Measurements from ENCODE around the gene CTNNAL1.
"Not testable (repeated sequence)": the region's sequence is repeated elsewhere in the genome, so short reads cannot be mapped to it uniquely, and the experiment has no call there.

CTNNAL1 gene

GRCh38 chr9:108972186-108972585, 41.1 kb downstream of the CTNNAL1 start:
- Histone ChIP-seq H3K4me1 (ENCODE audit: control insufficient read depth in 5 of 5, insufficient read depth in 5 of 5, low read length in 5 of 5) (peaks cover 0 to 30% (median 25%) of the 10 kb centered on the region in 5 donors), H3K4me3 (ENCODE audit: low read depth in 1 of 5, low read length in 5 of 5) (no peak overlapping the region), H3K36me3 (ENCODE audit: control insufficient read depth in 5 of 5, insufficient read depth in 5 of 5, low read length in 5 of 5) (peaks cover 0 to 4% (median 2%) of the 10 kb centered on the region in 5 donors), H3K27ac (ENCODE audit: low read depth, low read length) (peak overlapping the region; percentile 56), H3K27me3 (ENCODE audit: control insufficient read depth in 5 of 5, insufficient read depth in 4 of 5, low read length in 5 of 5) (no peaks in the 10 kb centered on the region), H3K9ac (ENCODE audit: low read length in 5 of 5) (no peak overlapping the region), H3K9me3 (ENCODE audit: control insufficient read depth in 5 of 5, low read length in 5 of 5) (no peaks in the 10 kb centered on the region)

- not testable (repeated sequence) for H3K4me3 ChIP-seq (ENCODE audit: low read depth in 1 of 5, low read length in 5 of 5); H3K36me3 ChIP-seq (ENCODE audit: control insufficient read depth in 5 of 5, insufficient read depth in 5 of 5, low read length in 5 of 5); H3K9me3 ChIP-seq (ENCODE audit: control insufficient read depth in 5 of 5, low read length in 5 of 5); H3K27me3 ChIP-seq (ENCODE audit: control insufficient read depth in 5 of 5, insufficient read depth in 4 of 5, low read length in 5 of 5); H3K27ac ChIP-seq (ENCODE audit: low read depth, low read length); H3K9ac ChIP-seq (ENCODE audit: low read length in 5 of 5)
- peaks cover 0 to 30% (median 25%) of the 10 kb centered on the region in 5 donors for H3K4me1 ChIP-seq (ENCODE audit: control insufficient read depth in 5 of 5, insufficient read depth in 5 of 5, low read length in 5 of 5)
These were observed 41.9 kb downstream of the CTNNAL1 start for GRCh38 chr9:108971392-108971791.

- Histone ChIP-seq H3K9ac (ENCODE audit: low read length in 5 of 5) (no peak overlapping the region), H3K36me3 (ENCODE audit: control insufficient read depth in 5 of 5, insufficient read depth in 5 of 5, low read length in 5 of 5) (peaks cover 0 to 13% (median 2%) of the 10 kb centered on the region in 5 donors), H3K4me3 (ENCODE audit: low read depth in 1 of 5, low read length in 5 of 5) (no peak overlapping the region), H3K27ac (ENCODE audit: low read depth, low read length) (no peak overlapping the region), H3K27me3 (ENCODE audit: control insufficient read depth in 5 of 5, insufficient read depth in 4 of 5, low read length in 5 of 5) (no peaks in the 10 kb centered on the region), H3K4me1 (ENCODE audit: control insufficient read depth in 5 of 5, insufficient read depth in 5 of 5, low read length in 5 of 5) (peaks cover 0 to 13% (median 10%) of the 10 kb centered on the region in 5 donors), H3K9me3 (ENCODE audit: control insufficient read depth in 5 of 5, low read length in 5 of 5) (no peaks in the 10 kb centered on the region)
These were observed 45.4 kb downstream of the CTNNAL1 start for GRCh38 chr9:108967916-108968315.

- no peak overlapping the region for H3K9ac ChIP-seq (ENCODE audit: low read length in 5 of 5)
- H3K9me3 ChIP-seq (ENCODE audit: control insufficient read depth in 5 of 5, low read length in 5 of 5): no peaks in the 10 kb centered on the region
- no peak overlapping the region for H3K4me3 ChIP-seq (ENCODE audit: low read depth in 1 of 5, low read length in 5 of 5)
- no peaks in the 10 kb centered on the region for H3K27me3 ChIP-seq (ENCODE audit: control insufficient read depth in 5 of 5, insufficient read depth in 4 of 5, low read length in 5 of 5)
- H3K27ac ChIP-seq (ENCODE audit: low read depth, low read length): no peak overlapping the region
- peaks cover 4 to 27% (median 12%) of the 10 kb centered on the region in 5 donors for H3K36me3 ChIP-seq (ENCODE audit: control insufficient read depth in 5 of 5, insufficient read depth in 5 of 5, low read length in 5 of 5)
- H3K4me1 ChIP-seq (ENCODE audit: control insufficient read depth in 5 of 5, insufficient read depth in 5 of 5, low read length in 5 of 5): no peaks in the 10 kb centered on the region
These were observed 49.7 kb downstream of the CTNNAL1 start for GRCh38 chr9:108963459-108964143.

- Histone ChIP-seq H3K36me3 (ENCODE audit: control insufficient read depth in 5 of 5, insufficient read depth in 5 of 5, low read length in 5 of 5) (peaks cover 4 to 23% (median 11%) of the 10 kb centered on the region in 5 donors), H3K9me3 (ENCODE audit: control insufficient read depth in 5 of 5, low read length in 5 of 5) (no peaks in the 10 kb centered on the region), H3K9ac (ENCODE audit: low read length in 5 of 5) (no peak overlapping the region), H3K4me1 (ENCODE audit: control insufficient read depth in 5 of 5, insufficient read depth in 5 of 5, low read length in 5 of 5) (no peaks in the 10 kb centered on the region), H3K27ac (ENCODE audit: low read depth, low read length) (no peak overlapping the region), H3K4me3 (ENCODE audit: low read depth in 1 of 5, low read length in 5 of 5) (no peak overlapping the region), H3K27me3 (ENCODE audit: control insufficient read depth in 5 of 5, insufficient read depth in 4 of 5, low read length in 5 of 5) (no peaks in the 10 kb centered on the region)
These were observed 52.1 kb downstream of the CTNNAL1 start for GRCh38 chr9:108961151-108961550.

GRCh38 chr9:108960331-108960730, 53.0 kb downstream of the CTNNAL1 start:
- Histone ChIP-seq H3K27me3 (ENCODE audit: control insufficient read depth in 5 of 5, insufficient read depth in 4 of 5, low read length in 5 of 5) (no peaks in the 10 kb centered on the region), H3K9me3 (ENCODE audit: control insufficient read depth in 5 of 5, low read length in 5 of 5) (no peaks in the 10 kb centered on the region), H3K27ac (ENCODE audit: low read depth, low read length) (no peak overlapping the region), H3K4me3 (ENCODE audit: low read depth in 1 of 5, low read length in 5 of 5) (no peak overlapping the region), H3K36me3 (ENCODE audit: control insufficient read depth in 5 of 5, insufficient read depth in 5 of 5, low read length in 5 of 5) (peaks cover 4 to 15% (median 11%) of the 10 kb centered on the region in 5 donors), H3K9ac (ENCODE audit: low read length in 5 of 5) (no peak overlapping the region), H3K4me1 (ENCODE audit: control insufficient read depth in 5 of 5, insufficient read depth in 5 of 5, low read length in 5 of 5) (no peaks in the 10 kb centered on the region)

GRCh38 chr9:108956631-108957026, 56.7 kb downstream of the CTNNAL1 start:
- Histone ChIP-seq H3K4me1 (ENCODE audit: control insufficient read depth in 5 of 5, insufficient read depth in 5 of 5, low read length in 5 of 5) (no peaks in the 10 kb centered on the region), H3K27ac (ENCODE audit: low read depth, low read length) (no peak overlapping the region), H3K9ac (ENCODE audit: low read length in 5 of 5) (no peak overlapping the region), H3K9me3 (ENCODE audit: control insufficient read depth in 5 of 5, low read length in 5 of 5) (no peaks in the 10 kb centered on the region), H3K27me3 (ENCODE audit: control insufficient read depth in 5 of 5, insufficient read depth in 4 of 5, low read length in 5 of 5) (no peaks in the 10 kb centered on the region), H3K4me3 (ENCODE audit: low read depth in 1 of 5, low read length in 5 of 5) (no peak overlapping the region), H3K36me3 (ENCODE audit: control insufficient read depth in 5 of 5, insufficient read depth in 5 of 5, low read length in 5 of 5) (peaks cover 5 to 21% (median 8%) of the 10 kb centered on the region in 5 donors)

GRCh38 chr9:108956022-108956630, 57.2 kb downstream of the CTNNAL1 start:
- Histone ChIP-seq H3K9ac (ENCODE audit: low read length in 5 of 5) (no peak overlapping the region), H3K27ac (ENCODE audit: low read depth, low read length) (no peak overlapping the region)

GRCh38 chr9:108953983-108954574, 59.2 kb downstream of the CTNNAL1 start:
- Histone ChIP-seq H3K27me3 (ENCODE audit: control insufficient read depth in 5 of 5, insufficient read depth in 4 of 5, low read length in 5 of 5) (no peaks in the 10 kb centered on the region), H3K9me3 (ENCODE audit: control insufficient read depth in 5 of 5, low read length in 5 of 5) (no peaks in the 10 kb centered on the region), H3K27ac (ENCODE audit: low read depth, low read length) (no peak overlapping the region), H3K36me3 (ENCODE audit: control insufficient read depth in 5 of 5, insufficient read depth in 5 of 5, low read length in 5 of 5) (peaks cover 0 to 16% (median 3%) of the 10 kb centered on the region in 5 donors), H3K4me1 (ENCODE audit: control insufficient read depth in 5 of 5, insufficient read depth in 5 of 5, low read length in 5 of 5) (peaks cover 0 to 5% (median 0%) of the 10 kb centered on the region in 5 donors), H3K9ac (ENCODE audit: low read length in 5 of 5) (no peak overlapping the region), H3K4me3 (ENCODE audit: low read depth in 1 of 5, low read length in 5 of 5) (no peak overlapping the region)

More at GRCh38 chr9:108956022-108956630, 57.2 kb downstream of the CTNNAL1 start:
- no peaks in the 10 kb centered on the region for H3K9me3 ChIP-seq (ENCODE audit: control insufficient read depth in 5 of 5, low read length in 5 of 5)
- H3K27me3 ChIP-seq (ENCODE audit: control insufficient read depth in 5 of 5, insufficient read depth in 4 of 5, low read length in 5 of 5): no peaks in the 10 kb centered on the region
- H3K36me3 ChIP-seq (ENCODE audit: control insufficient read depth in 5 of 5, insufficient read depth in 5 of 5, low read length in 5 of 5): peaks cover 6 to 16% (median 7%) of the 10 kb centered on the region in 5 donors
- H3K4me3 ChIP-seq (ENCODE audit: low read depth in 1 of 5, low read length in 5 of 5): no peak overlapping the region
- no peaks in the 10 kb centered on the region for H3K4me1 ChIP-seq (ENCODE audit: control insufficient read depth in 5 of 5, insufficient read depth in 5 of 5, low read length in 5 of 5)

GRCh38 chr9:108951578-108951977, 61.7 kb downstream of the CTNNAL1 start:
- H3K27ac ChIP-seq (ENCODE audit: low read depth, low read length): no peak overlapping the region
- H3K9ac ChIP-seq (ENCODE audit: low read length in 5 of 5): no peak overlapping the region
- H3K9me3 ChIP-seq (ENCODE audit: control insufficient read depth in 5 of 5, low read length in 5 of 5): no peaks in the 10 kb centered on the region
- no peaks in the 10 kb centered on the region for H3K27me3 ChIP-seq (ENCODE audit: control insufficient read depth in 5 of 5, insufficient read depth in 4 of 5, low read length in 5 of 5)
- peaks cover 0 to 5% (median 0%) of the 10 kb centered on the region in 5 donors for H3K4me1 ChIP-seq (ENCODE audit: control insufficient read depth in 5 of 5, insufficient read depth in 5 of 5, low read length in 5 of 5)
- peaks cover 0 to 20% (median 3%) of the 10 kb centered on the region in 5 donors for H3K36me3 ChIP-seq (ENCODE audit: control insufficient read depth in 5 of 5, insufficient read depth in 5 of 5, low read length in 5 of 5)
- H3K4me3 ChIP-seq (ENCODE audit: low read depth in 1 of 5, low read length in 5 of 5): no peak overlapping the region

All from subcutaneous abdominal adipose tissue (tissue), 5 donors.